GM10847 (cell line): ENCODE results near the gene MT1G.

Experiments
- POLR2A ChIP-seq: IDR thresholded peaks from 2 replicates; pipeline ENCODE4 v1.6.1; 2011; ENCODE audit not compliant: insufficient read length; ENCODE audit errors: extremely low read depth

The MT1G gene

GRCh38 chr16:56675685-56676210 is 7.9 kb upstream of the MT1G start:
- TF ChIP-seq POLR2A: no peak

GRCh38 chr16:56673921-56674320 is 6.1 kb upstream of the MT1G start:
- no peak for TF ChIP-seq POLR2A

- TF ChIP-seq POLR2A: no peak
Observed at GRCh38 chr16:56672761-56673536, 5.1 kb upstream of the MT1G start.

GRCh38 chr16:56670620-56670934 is 2.7 kb upstream of the MT1G start:
- TF ChIP-seq POLR2A: no peak

- no peak for TF ChIP-seq POLR2A
Observed at GRCh38 chr16:56669840-56670619, 2.2 kb upstream of the MT1G start.

GRCh38 chr16:56669005-56669839 is 1.4 kb upstream of the MT1G start, which contains the start of gene MT1H:
TSS of gene MT1H (plus strand) at chr16:56669814. CDS start at chr16:56669885, 71 bp downstream.
- TF ChIP-seq POLR2A: no peak

- TF ChIP-seq POLR2A: no peak
Observed at GRCh38 chr16:56664506-56664905, 3.4 kb downstream of the MT1G start.

- no peak for TF ChIP-seq POLR2A
Observed at GRCh38 chr16:56662357-56663354, 5.2 kb downstream of the MT1G start.

- TF ChIP-seq POLR2A: no peak
Observed at GRCh38 chr16:56658327-56658875, 9.5 kb downstream of the MT1G start.

- no peak for TF ChIP-seq POLR2A
Observed at GRCh38 chr16:56657555-56658326, 10.1 kb downstream of the MT1G start, which contains the start of gene MT1F. TSS of gene MT1F (plus strand) at chr16:56657959. CDS start at chr16:56658059, 100 bp downstream.

GRCh38 chr16:56653218-56653617 is 14.6 kb downstream of the MT1G start:
- TF ChIP-seq POLR2A: no peak

GRCh38 chr16:56652600-56652999 is 15.3 kb downstream of the MT1G start:
- no peak for TF ChIP-seq POLR2A

- no peak for TF ChIP-seq POLR2A
Observed at GRCh38 chr16:56651586-56651985, 16.3 kb downstream of the MT1G start, which contains the start of gene MT1B. TSS of gene MT1B (plus strand) at chr16:56651886. CDS start at chr16:56651954, 68 bp downstream.
